ENCODE data around the gene C9orf153. TPM values are rescaled to one million over a fixed set of nuclear protein-coding genes. Genes with fewer than 3 reads are reported as not detected.

C9orf153 gene
- total RNA-seq, 1 donor from 2014 or later, result 0.19 TPM

- peaks cover 27% of the 10 kb centered on the region for H3K27me3 Mint-ChIP-seq (ENCODE audit: low read depth)
- peaks cover 34% of the 10 kb centered on the region for H3K4me1 Mint-ChIP-seq
- H3K27ac Mint-ChIP-seq (ENCODE audit: unreplicated experiment), result no peak overlapping the region
- H3K9me3 Mint-ChIP-seq, result no peaks in the 10 kb centered on the region
- TF ChIP-seq CTCF (conservative IDR thresholded peaks at IDR 0.05), result no peak
- DNase-seq (ENCODE audit: low read depth, low spot score), result no peak
- H3K4me3 Mint-ChIP-seq, result peak overlapping the region; percentile 78
- no peaks in the 10 kb centered on the region for H3K36me3 Mint-ChIP-seq (ENCODE audit: low read depth)
Measured at GRCh38 chr9:86279839-86280238, 20.4 kb upstream of the C9orf153 start.

DNA sequence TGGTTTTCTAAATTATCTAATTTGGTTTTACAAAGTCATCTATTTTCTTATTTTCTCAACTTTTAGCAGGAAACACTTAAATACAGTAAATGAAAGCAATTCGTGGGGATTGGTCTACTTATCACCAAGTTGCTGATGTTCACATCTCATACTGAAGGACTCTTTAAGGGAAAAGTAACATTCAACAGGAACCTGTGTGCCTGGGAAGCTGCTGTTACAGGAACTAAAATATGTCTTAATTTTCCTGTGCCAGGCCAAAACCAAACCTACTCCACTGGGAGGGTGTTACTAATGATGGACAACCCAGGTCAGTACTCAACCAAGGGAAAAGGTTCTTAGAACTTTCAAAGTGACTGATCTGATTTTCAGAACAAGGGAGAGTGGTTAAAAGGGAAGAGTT, 17.6 kb upstream of the C9orf153 start:
- Mint-ChIP-seq H3K4me1 (peaks cover 24% of the 10 kb centered on the region), H3K36me3 (ENCODE audit: low read depth) (peaks cover 3% of the 10 kb centered on the region), H3K27me3 (ENCODE audit: low read depth) (peaks cover 16% of the 10 kb centered on the region), H3K4me3 (no peak overlapping the region), H3K27ac (ENCODE audit: unreplicated experiment) (no peak overlapping the region), H3K9me3 (no peaks in the 10 kb centered on the region)
- TF ChIP-seq CTCF (conservative IDR thresholded peaks at IDR 0.05), result no peak
- no peak for DNase-seq (ENCODE audit: low read depth, low spot score)

- peaks cover 11% of the 10 kb centered on the region for H3K27me3 Mint-ChIP-seq (ENCODE audit: low read depth)
- H3K9me3 Mint-ChIP-seq, result no peaks in the 10 kb centered on the region
- peak; percentile 55 for TF ChIP-seq CTCF (conservative IDR thresholded peaks at IDR 0.05)
- peaks cover 11% of the 10 kb centered on the region for H3K36me3 Mint-ChIP-seq (ENCODE audit: low read depth)
- H3K4me1 Mint-ChIP-seq, result peaks cover 17% of the 10 kb centered on the region
- no peak for DNase-seq (ENCODE audit: low read depth, low spot score)
- no peak overlapping the region for H3K27ac Mint-ChIP-seq (ENCODE audit: unreplicated experiment)
- H3K4me3 Mint-ChIP-seq, result no peak overlapping the region
Measured at GRCh38 chr9:86275962-86276361, 16.5 kb upstream of the C9orf153 start.

GRCh38 chr9:86274821-86275643, 15.6 kb upstream of the C9orf153 start:
- TF ChIP-seq CTCF (conservative IDR thresholded peaks at IDR 0.05), result no peak
- H3K27ac Mint-ChIP-seq (ENCODE audit: unreplicated experiment), result no peak overlapping the region
- H3K4me1 Mint-ChIP-seq, result peaks cover 13% of the 10 kb centered on the region
- no peak for DNase-seq (ENCODE audit: low read depth, low spot score)
- H3K27me3 Mint-ChIP-seq (ENCODE audit: low read depth), result peaks cover 11% of the 10 kb centered on the region
- H3K4me3 Mint-ChIP-seq, result no peak overlapping the region
- H3K9me3 Mint-ChIP-seq, result no peaks in the 10 kb centered on the region
- peaks cover 11% of the 10 kb centered on the region for H3K36me3 Mint-ChIP-seq (ENCODE audit: low read depth)

DNA sequence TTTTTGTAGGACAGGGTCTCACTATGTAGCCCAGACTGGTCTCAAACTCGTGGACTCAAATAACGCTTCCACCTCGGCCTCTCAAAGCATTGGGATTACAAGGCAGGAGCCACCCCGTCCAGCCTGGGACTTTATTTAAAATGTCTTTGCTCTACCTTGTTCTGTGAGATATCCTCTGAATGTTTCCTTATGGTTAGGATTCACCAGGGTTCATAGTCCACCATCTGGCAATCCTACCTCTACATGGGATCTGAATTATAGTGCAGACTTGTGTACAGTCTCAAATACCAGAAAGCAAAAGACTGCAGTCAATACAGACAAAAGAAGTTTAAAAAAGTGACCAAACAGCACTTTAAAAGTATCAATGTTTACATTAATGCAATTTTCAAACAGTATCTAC, 12.8 kb upstream of the C9orf153 start:
- Mint-ChIP-seq H3K36me3 (ENCODE audit: low read depth) (peaks cover 17% of the 10 kb centered on the region), H3K27me3 (ENCODE audit: low read depth) (no peaks in the 10 kb centered on the region), H3K9me3 (no peaks in the 10 kb centered on the region), H3K27ac (ENCODE audit: unreplicated experiment) (no peak overlapping the region), H3K4me3 (no peak overlapping the region), H3K4me1 (no peaks in the 10 kb centered on the region)
- no peak for TF ChIP-seq CTCF (conservative IDR thresholded peaks at IDR 0.05)
- no peak for DNase-seq (ENCODE audit: low read depth, low spot score)

All from neural crest cell (in vitro differentiated cells).